ENCODE data around the gene UFD1.

The UFD1 gene

GRCh38 chr22:19422440-19423301 is 56.3 kb downstream of the UFD1 start:
- DNase-seq (ENCODE audit: low spot score), result no peak

DNA sequence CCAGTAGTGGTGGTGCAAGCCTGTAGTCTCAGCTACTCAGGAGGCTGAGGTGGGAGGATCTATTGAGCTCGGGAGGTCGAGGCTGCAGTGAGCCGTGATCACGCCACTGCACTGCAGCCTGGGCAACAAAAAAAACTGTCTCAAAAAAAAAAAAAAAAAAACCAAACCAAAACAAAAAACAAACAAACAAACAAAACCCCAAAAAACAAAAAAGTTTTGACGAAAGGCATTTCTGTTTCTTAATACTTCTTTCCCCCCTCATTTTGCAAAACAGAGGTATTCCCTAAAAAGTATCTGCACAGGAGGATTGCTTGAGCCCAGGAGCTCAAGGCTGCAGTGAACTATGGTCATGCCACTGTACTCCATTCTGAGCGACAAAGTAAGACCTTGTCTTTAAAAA is 58.7 kb downstream of the UFD1 start:
- DNase-seq (ENCODE audit: low spot score), result no peak

DNA sequence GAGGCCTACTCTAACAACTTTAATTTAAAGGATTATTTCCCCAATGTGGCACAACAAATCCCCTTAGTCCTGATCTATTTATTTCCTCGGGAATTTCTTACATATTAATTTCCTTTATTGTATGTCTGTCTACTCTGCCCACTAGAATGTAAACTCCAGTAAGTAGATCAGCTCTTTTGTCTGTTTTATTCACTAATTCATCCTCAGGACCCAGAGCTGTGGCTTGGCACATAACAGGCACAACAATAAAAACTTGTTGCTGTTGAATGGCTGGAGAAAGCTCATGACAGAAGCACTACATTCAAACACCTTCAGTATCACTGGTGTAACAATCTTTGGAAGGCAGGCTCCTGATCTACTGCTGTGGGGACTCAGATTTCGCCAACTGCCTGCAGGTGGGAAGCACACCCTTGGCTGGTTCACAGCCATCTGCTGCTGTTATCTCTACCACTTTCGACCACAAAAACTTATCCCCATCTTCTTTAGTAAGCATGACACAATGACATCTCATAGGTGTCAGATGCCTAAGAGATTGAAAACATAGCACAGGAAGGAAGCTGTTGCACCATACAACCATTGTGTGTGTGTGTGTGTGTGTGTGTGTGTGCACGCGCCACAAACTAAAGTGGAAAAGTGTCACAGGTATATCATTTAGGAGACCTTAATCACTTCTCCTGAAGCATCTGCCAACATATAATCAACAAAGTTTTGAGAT is 59.4 kb downstream of the UFD1 start:
- DNase-seq (ENCODE audit: low spot score), result no peak

DNA sequence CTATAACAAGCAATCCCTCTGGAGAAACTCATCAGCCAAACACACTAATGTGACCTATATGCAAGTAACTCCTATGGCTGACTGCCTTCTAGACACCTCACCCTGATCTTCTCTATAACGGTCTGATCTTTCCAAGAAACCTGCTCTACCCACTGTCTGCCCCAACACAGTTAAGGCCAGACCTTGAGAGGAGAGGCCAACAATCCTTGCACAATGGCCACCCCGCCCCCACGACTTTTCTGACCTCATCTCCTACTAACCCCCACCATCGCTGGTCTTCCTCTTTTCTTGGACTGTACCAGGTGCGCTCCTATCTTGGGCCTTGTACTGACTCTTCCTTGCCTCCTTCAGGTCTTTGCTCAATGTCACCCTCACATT is 59.9 kb downstream of the UFD1 start:
- DNase-seq (ENCODE audit: low spot score), result no peak

DNA sequence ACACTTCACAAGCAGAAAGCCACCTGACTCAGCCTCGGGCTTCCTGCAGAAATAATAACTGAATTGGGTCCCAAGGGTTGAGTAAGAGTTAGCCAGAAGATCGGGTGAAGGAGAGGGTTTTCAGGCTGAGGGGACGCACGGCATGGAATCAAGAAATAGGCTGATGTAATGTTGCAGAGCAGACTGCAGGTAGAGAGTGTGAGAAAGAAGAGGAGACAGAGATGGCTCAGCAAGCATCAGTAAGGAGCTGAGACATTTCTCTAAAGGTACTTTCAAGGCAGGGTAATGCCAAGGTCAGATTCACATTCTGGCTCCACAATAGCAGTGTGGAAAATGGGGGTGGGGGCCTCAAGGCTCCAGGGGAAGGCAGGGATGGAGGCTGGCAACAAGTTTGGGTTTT is 66.1 kb downstream of the UFD1 start:
- DNase-seq (ENCODE audit: low spot score), result no peak

DNA sequence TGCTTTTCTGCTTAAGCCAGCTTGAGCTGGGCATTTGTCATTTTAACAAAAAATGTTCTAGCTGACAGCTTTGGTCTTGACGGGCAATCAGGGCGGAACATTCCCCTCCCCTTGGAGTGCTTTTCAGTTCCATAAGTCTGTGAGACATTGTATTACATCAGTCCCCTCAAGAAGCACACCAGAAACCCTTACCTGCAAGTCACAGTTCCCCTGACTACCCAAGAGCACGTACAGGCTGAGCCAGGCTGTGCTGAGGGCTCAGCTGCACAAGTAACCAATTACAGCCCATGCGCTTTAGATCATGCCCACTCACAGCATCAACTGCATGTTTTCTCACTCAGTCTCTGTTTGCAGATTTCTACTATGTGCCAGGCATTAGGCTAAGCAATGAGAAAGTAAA is 66.5 kb downstream of the UFD1 start:
- no peak for DNase-seq (ENCODE audit: low spot score)

GRCh38 chr22:19411690-19412045 is 67.3 kb downstream of the UFD1 start:
- no peak for DNase-seq (ENCODE audit: low spot score)

DNA sequence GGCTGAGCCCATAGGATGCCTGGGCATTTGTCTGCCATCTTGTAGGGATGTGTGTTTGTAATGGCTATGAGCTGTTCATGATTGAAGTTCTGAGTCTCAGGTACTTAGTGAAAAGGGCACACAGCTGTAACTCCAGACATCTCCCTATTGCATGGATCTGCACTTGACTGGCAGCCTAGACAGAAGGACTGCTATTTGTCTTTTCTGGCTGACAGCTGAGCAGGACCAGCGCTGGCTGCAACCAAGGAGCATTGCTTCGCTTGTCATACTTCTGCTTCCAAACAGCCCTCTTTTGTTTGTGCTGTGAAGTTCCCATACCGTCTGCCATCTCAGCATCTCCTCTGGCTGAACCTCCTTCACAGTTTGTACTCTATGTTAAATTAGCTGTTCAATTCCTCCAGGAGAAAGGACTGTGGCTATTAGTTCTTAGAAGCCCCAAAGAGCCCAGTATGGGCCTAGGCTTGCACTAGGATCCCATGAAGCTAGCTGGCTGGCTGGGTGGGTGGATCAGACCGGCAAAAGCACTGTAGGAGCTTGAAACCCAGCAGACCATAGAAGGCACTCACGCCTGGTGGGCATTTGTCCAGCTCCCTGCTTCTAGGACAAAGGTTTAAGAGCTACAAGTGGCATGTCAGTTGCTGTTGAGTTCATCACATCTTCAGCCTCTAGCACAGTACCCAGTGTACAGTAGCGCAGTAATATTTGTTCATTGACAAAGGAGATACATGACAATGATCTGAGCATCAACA is 67.9 kb downstream of the UFD1 start:
- DNase-seq (ENCODE audit: low spot score), result no peak

DNA sequence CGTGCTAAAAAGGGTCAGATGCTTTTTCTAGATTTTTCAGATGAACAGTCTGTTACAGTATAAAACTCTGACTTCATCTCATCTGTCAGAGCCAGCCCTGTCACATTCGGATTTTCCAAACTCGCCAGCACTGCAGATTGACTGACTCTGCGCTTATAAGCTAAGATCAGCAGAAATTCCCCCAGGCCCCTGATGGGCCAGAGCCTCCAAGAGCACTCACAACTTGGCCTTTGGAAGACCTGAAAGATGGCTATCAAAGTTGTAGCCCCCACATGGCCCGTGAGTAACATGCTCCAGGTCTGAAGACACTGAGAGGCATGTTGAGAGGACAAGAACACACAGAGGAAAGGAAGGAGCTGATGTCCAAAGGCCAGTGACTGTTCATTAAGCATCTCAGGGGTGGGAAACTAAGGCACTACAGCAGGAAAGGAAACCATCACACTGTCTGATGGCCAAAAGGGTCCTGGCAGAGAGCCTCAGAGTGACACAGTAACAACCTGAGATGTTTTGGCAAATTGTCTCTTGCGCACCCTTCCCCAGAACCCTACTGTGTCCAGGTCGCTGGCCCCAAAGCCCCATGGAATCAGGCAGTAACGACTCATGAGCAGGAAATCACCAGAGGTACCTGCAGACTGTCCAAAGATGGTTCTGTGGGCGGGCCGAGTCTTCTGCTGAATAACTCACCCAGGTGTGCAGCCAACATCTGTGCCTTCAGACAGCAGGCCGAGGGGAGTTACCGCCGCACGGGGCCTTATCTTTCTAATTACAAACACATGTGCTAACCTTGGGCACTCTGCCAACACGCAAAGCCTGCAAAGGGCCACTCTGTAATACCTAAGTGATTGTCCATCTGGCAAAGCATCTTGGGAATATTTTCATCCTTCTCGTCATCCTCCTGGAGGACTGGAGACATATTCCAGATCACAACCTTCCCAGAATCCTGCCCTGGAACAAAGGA is 71.1 kb downstream of the UFD1 start:
- no peak for DNase-seq (ENCODE audit: low spot score)

GRCh38 chr22:19406846-19407245 is 72.1 kb downstream of the UFD1 start:
- DNase-seq (ENCODE audit: low spot score), result no peak

DNA sequence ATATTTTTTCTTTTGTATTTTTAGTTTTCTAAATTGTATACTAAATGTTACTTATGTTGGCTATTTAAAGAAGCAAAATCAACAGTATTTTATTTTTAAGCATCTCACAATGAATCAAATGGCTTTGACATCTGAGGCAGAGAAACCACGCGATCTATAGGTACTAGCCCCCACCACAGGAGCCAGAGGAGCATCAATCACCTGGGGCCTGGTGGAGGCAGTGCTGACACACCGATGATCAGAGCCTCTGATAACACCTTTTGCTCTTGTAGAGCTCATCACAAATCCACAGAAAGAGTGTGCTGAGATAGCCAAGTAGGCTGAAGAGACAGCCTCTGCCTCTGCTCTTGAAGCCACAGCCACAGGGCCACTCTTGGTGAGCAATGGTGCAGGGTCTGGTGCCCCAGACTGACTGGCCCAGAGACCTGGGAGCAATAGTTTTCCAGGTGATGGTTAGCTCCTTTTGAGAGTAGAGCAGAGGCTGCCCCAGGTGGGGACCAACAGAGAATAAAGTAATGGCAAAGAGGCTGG is 72.6 kb downstream of the UFD1 start:
- no peak for DNase-seq (ENCODE audit: low spot score)

- DNase-seq (ENCODE audit: low spot score), result no peak
These were observed 73.3 kb downstream of the UFD1 start for GRCh38 chr22:19405652-19406051.

DNA sequence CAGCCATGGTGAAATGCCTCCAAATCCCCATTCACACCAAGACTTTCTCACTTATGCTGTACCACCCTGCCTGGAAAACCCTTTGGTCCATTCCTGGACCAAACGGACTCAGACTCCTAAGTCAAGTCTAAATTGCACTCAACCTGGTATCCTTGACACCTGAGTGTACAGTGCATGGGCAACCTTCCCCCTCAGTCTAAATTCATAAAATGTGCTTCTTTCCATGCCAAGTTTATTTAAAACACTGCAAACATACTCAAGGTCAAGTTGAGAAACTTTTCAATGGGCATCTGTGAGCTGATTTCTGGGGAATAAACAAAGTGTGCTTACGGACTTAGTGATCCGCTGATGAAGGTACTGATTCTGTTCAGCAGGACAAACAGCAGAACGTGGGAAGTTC is 73.9 kb downstream of the UFD1 start:
- DNase-seq (ENCODE audit: low spot score), result no peak

DNA sequence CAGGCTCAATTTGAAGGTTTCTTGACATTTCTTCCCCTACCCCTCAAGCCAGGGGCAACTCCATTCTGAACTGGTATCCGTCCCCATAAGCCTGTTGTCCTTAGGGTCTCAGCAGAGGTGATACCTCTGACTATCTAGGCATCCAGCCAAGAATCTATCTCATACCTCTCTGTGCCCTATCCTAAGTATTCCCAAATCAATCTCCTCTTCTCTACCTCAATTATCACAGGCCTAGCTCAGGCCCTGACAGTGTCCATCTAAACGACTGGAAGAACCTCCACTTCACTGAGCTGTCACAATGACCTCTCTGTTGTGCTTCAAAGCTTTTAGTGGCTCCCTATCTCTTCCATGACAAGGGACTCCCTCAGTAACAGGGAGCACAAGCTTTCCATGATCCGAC is 74.3 kb downstream of the UFD1 start:
- DNase-seq (ENCODE audit: low spot score), result no peak

DNA sequence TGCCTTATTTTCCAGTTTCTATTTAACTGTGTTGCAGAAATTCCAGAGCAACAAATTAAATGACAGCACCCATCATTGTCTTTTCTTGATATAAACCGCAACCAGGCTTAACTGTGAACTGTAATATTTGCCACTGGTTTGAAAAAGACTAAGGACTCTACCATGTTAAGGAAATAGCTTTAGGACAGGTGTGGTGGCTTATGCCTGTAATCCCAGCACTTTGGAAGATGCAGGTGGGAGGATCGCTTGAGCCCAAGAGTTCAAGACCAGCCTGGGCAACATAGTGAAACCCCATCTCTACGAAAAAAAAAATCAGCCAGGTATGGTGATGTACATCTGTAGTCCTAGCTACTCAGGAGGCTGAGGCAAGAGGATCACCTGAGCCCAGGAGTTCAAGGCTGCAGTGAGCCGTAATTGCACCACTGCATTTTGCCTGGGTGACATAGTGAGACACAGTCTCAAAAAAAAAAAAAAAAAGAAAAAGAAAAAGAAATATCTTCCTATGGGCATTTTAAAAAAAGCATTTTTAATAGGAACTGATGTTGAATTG is 76.3 kb downstream of the UFD1 start:
- DNase-seq (ENCODE audit: low spot score), result no peak

- no peak for DNase-seq (ENCODE audit: low spot score)
These were observed 77.5 kb downstream of the UFD1 start for GRCh38 chr22:19401483-19401882.

DNA sequence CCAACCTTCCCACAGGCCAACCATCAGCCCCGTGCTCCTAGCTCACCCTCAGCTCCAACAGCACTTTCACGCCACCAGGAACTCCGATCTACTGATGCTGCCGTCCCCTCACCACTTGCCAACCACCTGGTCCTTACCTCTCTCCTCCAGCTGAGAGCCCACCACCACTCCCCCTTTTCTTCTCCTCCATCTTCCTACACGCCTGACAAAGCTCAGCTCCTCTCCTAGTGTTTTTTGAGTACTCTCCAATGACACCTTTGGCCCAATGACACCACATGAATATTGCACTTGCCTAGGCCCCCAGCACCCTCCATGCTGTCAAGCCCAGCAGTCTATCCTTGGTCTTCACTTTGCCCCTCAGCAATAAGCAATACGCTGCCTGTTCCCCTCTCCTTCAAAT is 78.1 kb downstream of the UFD1 start:
- no peak for DNase-seq (ENCODE audit: low spot score)
